ENCODE results near the gene DNM3. TPM values are rescaled to one million over a fixed set of nuclear protein-coding genes. Genes with fewer than 3 reads are reported as not detected.
"Not testable (repeated sequence)": the region's sequence is repeated elsewhere in the genome, so short reads cannot be mapped to it uniquely, and the experiment has no call there.

Gene DNM3
- total RNA-seq, 1 donor, result 2.0 TPM

- TF ChIP-seq, protein P1, sequence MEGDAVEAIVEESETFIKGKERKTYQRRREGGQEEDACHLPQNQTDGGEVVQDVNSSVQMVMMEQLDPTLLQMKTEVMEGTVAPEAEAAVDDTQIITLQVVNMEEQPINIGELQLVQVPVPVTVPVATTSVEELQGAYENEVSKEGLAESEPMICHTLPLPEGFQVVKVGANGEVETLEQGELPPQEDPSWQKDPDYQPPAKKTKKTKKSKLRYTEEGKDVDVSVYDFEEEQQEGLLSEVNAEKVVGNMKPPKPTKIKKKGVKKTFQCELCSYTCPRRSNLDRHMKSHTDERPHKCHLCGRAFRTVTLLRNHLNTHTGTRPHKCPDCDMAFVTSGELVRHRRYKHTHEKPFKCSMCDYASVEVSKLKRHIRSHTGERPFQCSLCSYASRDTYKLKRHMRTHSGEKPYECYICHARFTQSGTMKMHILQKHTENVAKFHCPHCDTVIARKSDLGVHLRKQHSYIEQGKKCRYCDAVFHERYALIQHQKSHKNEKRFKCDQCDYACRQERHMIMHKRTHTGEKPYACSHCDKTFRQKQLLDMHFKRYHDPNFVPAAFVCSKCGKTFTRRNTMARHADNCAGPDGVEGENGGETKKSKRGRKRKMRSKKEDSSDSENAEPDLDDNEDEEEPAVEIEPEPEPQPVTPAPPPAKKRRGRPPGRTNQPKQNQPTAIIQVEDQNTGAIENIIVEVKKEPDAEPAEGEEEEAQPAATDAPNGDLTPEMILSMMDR (IDR thresholded peaks at IDR 0.05; ENCODE audit: insufficient read depth, low read length), result peak; percentile 35
- H3K4me3 ChIP-seq (ENCODE audit: low read depth, low read length), result no peak overlapping the region
- DNase-seq (ENCODE audit: low read depth), result peak; percentile 89
Observed at GRCh38 chr1:172356620-172357019, 515.3 kb downstream of the DNM3 start.

GRCh38 chr1:172357753-172358385 lies 516.6 kb downstream of the DNM3 start:
- no peak for DNase-seq (ENCODE audit: low read depth)
- TF ChIP-seq, protein P1 (IDR thresholded peaks at IDR 0.05; ENCODE audit: insufficient read depth, low read length), result no peak
- peak overlapping the region; percentile 32 for H3K4me3 ChIP-seq (ENCODE audit: low read depth, low read length)

GRCh38 chr1:172359491-172359999 lies 518.2 kb downstream of the DNM3 start:
- DNase-seq (ENCODE audit: low read depth), result peak; percentile 77
- TF ChIP-seq, protein P1 (IDR thresholded peaks at IDR 0.05; ENCODE audit: insufficient read depth, low read length), result no peak
- H3K4me3 ChIP-seq (ENCODE audit: low read depth, low read length), result no peak overlapping the region

GRCh38 chr1:172360511-172360910 lies 519.2 kb downstream of the DNM3 start:
- DNase-seq (ENCODE audit: low read depth), result no peak
- TF ChIP-seq, protein P1 (IDR thresholded peaks at IDR 0.05; ENCODE audit: insufficient read depth, low read length), result no peak

DNA sequence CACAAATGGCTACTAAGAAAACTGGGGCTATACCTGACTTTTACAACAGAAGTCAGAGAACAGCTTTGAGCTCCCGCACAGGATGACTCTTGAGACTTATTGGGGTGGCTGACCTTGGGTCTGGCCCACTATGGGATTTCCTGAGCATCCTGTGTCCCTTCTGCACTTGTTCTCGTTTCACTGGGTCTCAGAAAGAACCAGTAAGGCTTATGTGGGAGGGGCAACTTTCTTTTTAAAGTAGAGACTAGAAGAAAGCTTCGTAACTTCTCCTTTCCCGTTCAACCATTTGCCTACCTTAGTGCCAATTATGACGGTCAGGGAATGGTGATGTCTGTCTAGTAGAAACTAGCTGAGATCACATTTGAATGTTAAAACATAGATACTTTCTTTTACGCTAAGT lies 519.7 kb downstream of the DNM3 start:
- no peak overlapping the region for H3K4me3 ChIP-seq (ENCODE audit: low read depth, low read length)
- TF ChIP-seq, protein P1 (IDR thresholded peaks at IDR 0.05; ENCODE audit: insufficient read depth, low read length), result no peak
- DNase-seq (ENCODE audit: low read depth), result no peak

More at GRCh38 chr1:172360511-172360910, 519.2 kb downstream of the DNM3 start:
- H3K4me3 ChIP-seq (ENCODE audit: low read depth, low read length), result no peak overlapping the region

- TF ChIP-seq, protein P1 (IDR thresholded peaks at IDR 0.05; ENCODE audit: insufficient read depth, low read length), result no peak
- H3K4me3 ChIP-seq (ENCODE audit: low read depth, low read length), result no peak overlapping the region
- no peak for DNase-seq (ENCODE audit: low read depth)
Observed at GRCh38 chr1:172363852-172364251, 522.6 kb downstream of the DNM3 start.

- not testable (repeated sequence) for H3K4me3 ChIP-seq (ENCODE audit: low read depth, low read length); DNase-seq (ENCODE audit: low read depth)
Observed at GRCh38 chr1:172371646-172372045, 530.3 kb downstream of the DNM3 start.
